Trophoblast cell (in vitro differentiated cells and primary cell): ENCODE measurements around the gene CADM1.

Experiments used
- DNase-seq, 2 donors: peaks; one replicate each; pipeline ENCODE4 v3.0.0-alpha.2; 2016
- H2AFZ ChIP-seq: 2 replicates; pipeline ENCODE4 v1.6.1; 2013; ENCODE audit warnings: low read length, moderate library complexity, mild to moderate bottlenecking; ENCODE audit not compliant: insufficient read depth, poor library complexity
- H2AK5ac ChIP-seq: 2 replicates; pipeline ENCODE4 v1.6.1; 2013; ENCODE audit warnings: mild to moderate bottlenecking, low read length
- H2BK120ac ChIP-seq: 2 replicates; pipeline ENCODE4 v1.6.1; 2013; ENCODE audit warnings: low read length, mild to moderate bottlenecking, moderate library complexity; ENCODE audit not compliant: insufficient read depth, poor library complexity
- H2BK12ac ChIP-seq: 2 replicates; pipeline ENCODE4 v1.6.1; 2013; ENCODE audit warnings: mild to moderate bottlenecking, low read length, moderate library complexity
- H2BK5ac ChIP-seq: 2 replicates; pipeline ENCODE4 v1.6.1; 2013; ENCODE audit warnings: low read length, low read depth, moderate library complexity, mild to moderate bottlenecking; ENCODE audit not compliant: poor library complexity
- H3K14ac ChIP-seq: 2 replicates; pipeline ENCODE4 v1.6.1; 2013; ENCODE audit warnings: mild to moderate bottlenecking, low read length
- H3K18ac ChIP-seq: 2 replicates; pipeline ENCODE4 v1.6.1; 2013; ENCODE audit warnings: mild to moderate bottlenecking, low read length
- H3K23ac ChIP-seq: 2 replicates; pipeline ENCODE4 v1.6.1; 2013; ENCODE audit warnings: low read length
- H3K27ac ChIP-seq: 2 replicates; pipeline ENCODE4 v1.5.1; 2013; ENCODE audit warnings: low read depth, mild to moderate bottlenecking, inconsistent platforms, low read length, moderate library complexity
- H3K27me3 ChIP-seq: 2 replicates; pipeline ENCODE4 v1.6.1; 2013; ENCODE audit warnings: inconsistent platforms, mild to moderate bottlenecking, low read length, moderate library complexity; ENCODE audit not compliant: insufficient read depth
- H3K36me3 ChIP-seq, 2 experiments: 1 replicate in 1 of 2; 2 replicates in 1 of 2; pipeline ENCODE4 v1.6.1; 2013; ENCODE audit warnings: low read length in 2 of 2, mild to moderate bottlenecking in 2 of 2, moderate library complexity in 1 of 2; ENCODE audit not compliant: insufficient read depth in 2 of 2, control insufficient read depth in 1 of 2
- H3K4ac ChIP-seq: 2 replicates; pipeline ENCODE4 v1.6.1; 2013; ENCODE audit warnings: low read depth, mild to moderate bottlenecking, low read length, moderate library complexity
- H3K4me1 ChIP-seq, 2 experiments: 1 replicate in 1 of 2; 2 replicates in 1 of 2; pipeline ENCODE4 v1.6.1; 2013; ENCODE audit warnings: low read length in 2 of 2, mild to moderate bottlenecking in 2 of 2, moderate library complexity in 1 of 2; ENCODE audit not compliant: insufficient read depth in 2 of 2, control insufficient read depth in 1 of 2
- H3K4me2 ChIP-seq: 2 replicates; pipeline ENCODE4 v1.6.1; 2013; ENCODE audit warnings: inconsistent platforms, mild to moderate bottlenecking, low read length, moderate library complexity
- H3K4me3 ChIP-seq: 2 replicates; pipeline ENCODE4 v1.5.1; 2013; ENCODE audit warnings: mild to moderate bottlenecking, low read depth, low read length, inconsistent platforms
- H3K79me1 ChIP-seq: one replicate; pipeline ENCODE4 v1.6.1; 2013; ENCODE audit warnings: low read length
- H3K79me2 ChIP-seq: 2 replicates; pipeline ENCODE4 v1.6.1; 2013; ENCODE audit warnings: low read length, mild to moderate bottlenecking; ENCODE audit not compliant: control insufficient read depth, insufficient read depth, poor library complexity
- H3K9ac ChIP-seq: 2 replicates; pipeline ENCODE4 v1.6.1; 2013; ENCODE audit warnings: mild to moderate bottlenecking, low read length
- H3K9me3 ChIP-seq: 2 replicates; pipeline ENCODE4 v1.6.1; 2013; ENCODE audit warnings: low read depth, mild to moderate bottlenecking, control low read depth, inconsistent platforms, low read length; ENCODE audit not compliant: insufficient read depth
- H4K12ac ChIP-seq: 2 replicates; pipeline ENCODE4 v1.6.1; 2013; ENCODE audit warnings: low read depth, mild to moderate bottlenecking, low read length, moderate library complexity
- H4K8ac ChIP-seq: 2 replicates; pipeline ENCODE4 v1.6.1; 2013; ENCODE audit warnings: low read depth, mild to moderate bottlenecking, low read length, moderate library complexity
- H4K91ac ChIP-seq: one replicate; pipeline ENCODE4 v1.6.1; 2013; ENCODE audit warnings: low read depth, mild to moderate bottlenecking, low read length, moderate library complexity
- WGBS: extraction: QIAGEN DNeasy Blood & Tissue Kit; methylation state at CpG from one replicate; pipeline ENCODE4 v1.1.7; 2013; ENCODE audit warnings: missing lambda C conversion rate; ENCODE audit not compliant: insufficient read length, insufficient coverage; ENCODE audit errors: extremely low coverage; 5-methylcytosine and 5-hydroxymethylcytosine counted together

Gene CADM1

DNA sequence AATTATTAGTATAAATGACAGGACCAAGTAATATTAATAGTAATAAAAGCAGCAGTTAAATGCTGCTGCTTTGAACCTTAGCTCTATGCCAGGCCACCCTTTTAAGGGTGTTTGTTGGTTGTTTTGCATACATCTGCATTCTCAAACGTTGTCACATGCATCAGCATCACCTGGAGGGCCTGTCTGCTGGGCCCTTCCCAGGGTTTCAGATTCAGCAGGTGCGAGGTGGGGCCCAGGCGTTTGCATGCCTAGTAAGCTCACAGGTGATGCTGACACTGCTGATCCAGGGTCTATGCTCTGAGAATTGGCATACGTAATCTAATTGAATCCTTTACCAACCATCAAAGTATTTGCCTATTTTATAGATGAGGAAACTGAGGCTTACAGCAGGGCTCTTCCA is 246.5 kb downstream of the CADM1 start:
- WGBS: no CpG with 5 or more reads among the region's 4 CpGs
- Histone ChIP-seq H2AFZ (no peak overlapping the region), H4K8ac (no peak overlapping the region), H2BK5ac (no peak overlapping the region), H3K36me3 (no peaks in the 10 kb centered on the region), H3K9ac (no peak overlapping the region), H2BK120ac (no peak overlapping the region), H2AK5ac (no peak overlapping the region), H3K14ac (no peak overlapping the region), H3K4me3 (no peak overlapping the region), H3K27me3 (no peaks in the 10 kb centered on the region), H3K79me1 (no peaks in the 10 kb centered on the region), H4K91ac (no peak overlapping the region), H3K4me2 (no peak overlapping the region), H3K27ac (no peak overlapping the region), H4K12ac (no peak overlapping the region), H3K4ac (no peak overlapping the region), H3K9me3 (no peaks in the 10 kb centered on the region), H3K18ac (no peak overlapping the region), H3K79me2 (no peaks in the 10 kb centered on the region), H3K23ac (no peak overlapping the region), H3K4me1 (no peaks in the 10 kb centered on the region), H2BK12ac (no peak overlapping the region)
- DNase-seq: no peak

DNA sequence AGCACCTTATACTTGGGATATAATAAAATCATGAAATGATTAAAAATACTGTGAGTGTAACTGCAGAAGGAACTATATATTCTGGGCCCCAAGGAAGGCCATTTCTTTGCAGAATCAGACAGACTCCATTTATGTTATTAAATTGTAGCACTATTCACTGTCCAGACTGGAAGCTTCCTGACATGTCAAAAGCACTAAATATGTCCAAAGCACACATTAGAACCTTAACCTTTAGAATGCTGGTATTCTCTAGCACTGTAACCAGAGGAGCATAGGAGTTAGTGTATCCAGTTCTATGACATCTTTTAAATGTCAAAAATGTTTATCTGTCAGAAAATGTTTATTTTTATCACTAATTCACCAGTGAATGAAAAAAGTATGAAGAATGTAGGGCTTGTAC is 246.9 kb downstream of the CADM1 start:
- no peak overlapping the region for H2AK5ac ChIP-seq

DNA sequence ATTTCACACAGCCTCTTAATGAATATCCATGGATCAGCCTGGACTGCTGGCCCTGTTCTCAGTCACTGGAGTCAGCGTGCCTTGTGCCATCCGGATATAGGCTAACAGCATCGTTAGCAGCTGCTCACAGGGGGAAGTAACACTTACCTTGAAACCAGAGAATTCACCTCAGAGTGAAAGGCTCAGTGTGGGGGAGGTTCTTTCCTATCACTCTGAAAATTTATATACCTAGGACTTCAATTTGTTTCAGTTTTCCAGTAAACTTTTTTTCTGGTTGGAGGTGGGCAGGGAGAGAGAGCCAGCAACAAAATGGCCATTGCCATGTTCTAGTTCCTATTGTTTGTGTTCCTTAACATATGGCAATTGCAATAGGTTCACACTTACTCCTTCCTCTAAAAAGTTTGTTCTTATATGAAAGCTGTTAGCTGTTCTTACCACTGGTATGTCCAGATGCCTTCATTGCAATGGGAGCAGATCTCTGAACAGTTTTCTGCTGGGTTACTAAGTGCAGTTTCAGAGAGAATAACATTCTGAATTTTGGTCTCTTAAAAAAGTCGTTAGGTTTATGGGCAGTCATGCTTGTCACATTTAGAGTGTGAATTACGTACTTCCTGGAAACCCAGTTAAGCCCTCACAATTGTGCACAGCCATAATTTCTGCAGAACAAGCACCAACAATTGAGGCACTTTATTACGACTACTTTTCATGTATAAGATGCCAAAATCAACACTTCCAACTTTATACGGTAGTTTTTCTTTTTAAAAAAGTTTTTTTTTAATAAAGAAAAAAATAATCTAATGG is 247.6 kb downstream of the CADM1 start:
- Histone ChIP-seq H2BK120ac (no peak overlapping the region), H2BK12ac (no peak overlapping the region), H3K27me3 (no peaks in the 10 kb centered on the region), H3K4ac (no peak overlapping the region), H3K79me2 (no peaks in the 10 kb centered on the region), H4K12ac (no peak overlapping the region), H3K9ac (no peak overlapping the region), H3K27ac (no peak overlapping the region), H3K18ac (no peak overlapping the region), H3K4me3 (no peak overlapping the region), H4K91ac (no peak overlapping the region), H2BK5ac (no peak overlapping the region), H3K79me1 (no peaks in the 10 kb centered on the region), H3K4me1 (no peaks in the 10 kb centered on the region), H3K9me3 (no peaks in the 10 kb centered on the region), H2AFZ (no peak overlapping the region), H4K8ac (no peak overlapping the region), H2AK5ac (no peak overlapping the region), H3K4me2 (no peak overlapping the region), H3K14ac (no peak overlapping the region), H3K23ac (no peak overlapping the region), H3K36me3 (no peaks in the 10 kb centered on the region)
- DNase-seq: no peak
- no CpG with 5 or more reads among the region's 7 CpGs for WGBS

More for the DNA sequence above, 246.9 kb downstream of the CADM1 start:
- no peak overlapping the region for H3K27ac ChIP-seq
- no peak overlapping the region for H2AFZ ChIP-seq
- H4K8ac ChIP-seq: no peak overlapping the region
- H3K9ac ChIP-seq: no peak overlapping the region
- H3K27me3 ChIP-seq: no peaks in the 10 kb centered on the region
- no peak overlapping the region for H2BK12ac ChIP-seq
- no peak overlapping the region for H3K23ac ChIP-seq
- H3K4me2 ChIP-seq: no peak overlapping the region
- no peak overlapping the region for H3K4me3 ChIP-seq
- H3K79me1 ChIP-seq: no peaks in the 10 kb centered on the region
- H2BK120ac ChIP-seq: no peak overlapping the region
- no peak overlapping the region for H3K4ac ChIP-seq
- no peak overlapping the region for H4K91ac ChIP-seq
- no peak overlapping the region for H4K12ac ChIP-seq
- no peak overlapping the region for H3K14ac ChIP-seq
- H3K4me1 ChIP-seq: no peaks in the 10 kb centered on the region
- no peak for DNase-seq
- H3K9me3 ChIP-seq: no peaks in the 10 kb centered on the region
- H3K36me3 ChIP-seq: no peaks in the 10 kb centered on the region
- no peak overlapping the region for H3K18ac ChIP-seq
- no peaks in the 10 kb centered on the region for H3K79me2 ChIP-seq
- no peak overlapping the region for H2BK5ac ChIP-seq

DNA sequence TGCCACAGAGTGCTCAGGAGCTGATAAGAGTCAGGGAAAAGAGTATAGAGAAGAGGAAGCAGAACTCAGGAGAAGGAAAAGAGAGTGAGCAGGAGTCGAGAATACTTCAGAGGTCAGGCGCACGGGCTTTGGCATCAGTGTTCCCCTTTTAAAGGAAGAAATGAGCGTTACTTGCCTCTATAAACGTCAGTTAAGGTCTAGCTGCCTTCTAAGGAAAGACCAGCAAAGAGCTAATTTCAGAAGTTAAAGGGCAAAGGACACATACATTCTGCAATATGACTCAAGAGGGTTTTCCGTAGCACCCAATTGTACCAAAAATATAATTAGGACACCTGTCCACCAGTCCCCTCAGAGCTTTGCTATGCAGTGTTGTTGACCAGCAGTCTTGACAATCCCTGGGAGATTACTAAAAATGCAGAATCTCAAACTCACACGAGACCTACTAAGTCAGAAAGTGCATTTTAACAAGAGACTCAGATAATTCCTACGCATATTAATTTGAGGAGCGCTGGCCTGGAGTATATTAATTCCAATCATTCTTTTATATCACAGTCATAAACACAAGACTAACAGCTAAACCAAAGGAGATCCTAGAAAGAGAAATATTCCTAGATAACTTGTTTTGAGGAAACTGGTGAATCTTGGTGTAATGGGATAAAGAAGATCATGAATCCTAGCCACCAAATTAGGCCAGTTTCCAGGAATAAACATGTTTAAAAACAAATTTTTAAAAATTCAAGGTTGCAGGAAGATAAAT is 249.0 kb downstream of the CADM1 start:
- H3K4me3 ChIP-seq: no peak overlapping the region
- no CpG with 5 or more reads among the region's 9 CpGs for WGBS

More for the DNA sequence above, 249.0 kb downstream of the CADM1 start:
- H2AFZ ChIP-seq: no peak overlapping the region
- H3K4me1 ChIP-seq: no peaks in the 10 kb centered on the region
- no peak overlapping the region for H3K27ac ChIP-seq
- no peak overlapping the region for H2BK120ac ChIP-seq
- H2BK12ac ChIP-seq: no peak overlapping the region
- H3K9me3 ChIP-seq: no peaks in the 10 kb centered on the region
- no peak overlapping the region for H2BK5ac ChIP-seq
- H2AK5ac ChIP-seq: no peak overlapping the region
- H3K9ac ChIP-seq: no peak overlapping the region
- no peaks in the 10 kb centered on the region for H3K36me3 ChIP-seq
- H4K91ac ChIP-seq: no peak overlapping the region
- no peak overlapping the region for H4K12ac ChIP-seq
- no peak overlapping the region for H3K23ac ChIP-seq
- H3K79me1 ChIP-seq: no peaks in the 10 kb centered on the region
- H3K18ac ChIP-seq: no peak overlapping the region
- no peak overlapping the region for H3K4me2 ChIP-seq
- H3K27me3 ChIP-seq: no peaks in the 10 kb centered on the region
- H3K14ac ChIP-seq: no peak overlapping the region
- no peak overlapping the region for H4K8ac ChIP-seq
- no peaks in the 10 kb centered on the region for H3K79me2 ChIP-seq
- no peak for DNase-seq
- H3K4ac ChIP-seq: no peak overlapping the region
